GM23338 (cell line): ENCODE results near the gene ZBTB25. TPM values are rescaled to one million over a fixed set of nuclear protein-coding genes. Genes with fewer than 3 reads are reported as not detected.
A peak's percentile ranks its signal among the peaks of the same experiment; 100 is the strongest.

Experiments used
- ATAC-seq: fragments of 200-7000 bp; cut with Tn5 transposase; 3 replicates; pipeline ENCODE4 v1.9.1; 2020
- DNase-seq: peaks from one replicate; pipeline ENCODE4 v3.0.0-alpha.2; 2015; ENCODE audit warnings: low spot score
- H2AFZ ChIP-seq: fragments of 200-600 bp; sonication (generic); 2 replicates; pipeline ENCODE4 v1.8.0; 2016; ENCODE audit warnings: antibody characterized with exemption, mild to moderate bottlenecking, moderate library complexity
- H3F3A ChIP-seq: fragments of 200-600 bp; sonication (generic); replicated peaks from 2 replicates; pipeline ENCODE4 v1.8.0; 2017; ENCODE audit warnings: antibody characterized with exemption, mixed run types, low read depth
- H3K27ac ChIP-seq: fragments of 200-600 bp; sonication (generic); 2 replicates; pipeline ENCODE4 v1.6.1; 2016; ENCODE audit warnings: low read depth
- H3K27me3 ChIP-seq: fragments of 200-600 bp; sonication (generic); 2 replicates; pipeline ENCODE4 v1.8.0; 2016; ENCODE audit warnings: mild to moderate bottlenecking, mixed run types, moderate library complexity; ENCODE audit not compliant: insufficient read depth
- H3K36me3 ChIP-seq: fragments of 200-600 bp; sonication (generic); 2 replicates; pipeline ENCODE4 v1.8.0; 2016; ENCODE audit warnings: mild to moderate bottlenecking; ENCODE audit not compliant: insufficient read depth
- H3K4me1 ChIP-seq: fragments of 200-600 bp; sonication (generic); 2 replicates; pipeline ENCODE4 v1.8.0; 2016; ENCODE audit warnings: mild to moderate bottlenecking, moderate library complexity; ENCODE audit not compliant: insufficient read depth
- H3K4me2 ChIP-seq: fragments of 200-600 bp; sonication (generic); 2 replicates; pipeline ENCODE4 v1.7.1; 2017; ENCODE audit warnings: mixed run types
- H3K4me3 ChIP-seq: fragments of 200-600 bp; sonication (generic); 2 replicates; pipeline ENCODE4 v1.6.1; 2016; ENCODE audit warnings: mixed run types
- H3K79me2 ChIP-seq: fragments of 200-600 bp; sonication (generic); replicated peaks from 2 replicates; pipeline ENCODE4 v1.8.0; 2017; ENCODE audit warnings: mild to moderate bottlenecking; ENCODE audit not compliant: insufficient read depth
- H3K9me2 ChIP-seq: fragments of 200-600 bp; sonication (generic); 2 replicates; pipeline ENCODE4 v1.8.0; 2017; ENCODE audit not compliant: insufficient read depth
- H4K20me1 ChIP-seq: fragments of 200-600 bp; sonication (generic); replicated peaks from 2 replicates; pipeline ENCODE4 v1.8.0; 2017; ENCODE audit warnings: mild to moderate bottlenecking; ENCODE audit not compliant: insufficient read depth
- H3K27ac Mint-ChIP-seq: 2 replicates; pipeline ENCODE4 v1.8.0; 2020; ENCODE audit warnings: inconsistent platforms, mild to moderate bottlenecking, moderate library complexity, mixed read lengths
- H3K27me3 Mint-ChIP-seq: 3 replicates; pipeline ENCODE4 v1.8.0; 2022; ENCODE audit warnings: low read depth, mild to moderate bottlenecking, moderate library complexity, mixed read lengths, inconsistent platforms; ENCODE audit not compliant: insufficient read depth, poor library complexity
- H3K36me3 Mint-ChIP-seq: 3 replicates; pipeline ENCODE4 v1.8.0; 2021; ENCODE audit warnings: low read depth, mild to moderate bottlenecking, inconsistent platforms, moderate library complexity, mixed read lengths
- H3K4me1 Mint-ChIP-seq: 3 replicates; pipeline ENCODE4 v1.8.0; 2020; ENCODE audit warnings: mild to moderate bottlenecking, inconsistent platforms, mixed read lengths
- H3K4me3 Mint-ChIP-seq: 3 replicates; pipeline ENCODE4 v1.8.0; 2021; ENCODE audit warnings: moderate library complexity, mild to moderate bottlenecking, inconsistent platforms, mixed read lengths
- H3K9me3 Mint-ChIP-seq: 3 replicates; pipeline ENCODE4 v1.8.0; 2020; ENCODE audit warnings: moderate library complexity, mild to moderate bottlenecking, inconsistent platforms, mixed read lengths
- CREB1 ChIP-seq: fragments of 250-450 bp; sonication (Bioruptor Pico); IDR thresholded peaks from 2 replicates; pipeline ENCODE4 v1.5.0; 2020; ENCODE audit warnings: low read depth, mild to moderate bottlenecking, moderate library complexity
- CTCF ChIP-seq, 2 experiments: fragments of 200-600 bp in 1 of 2; sonication (generic) in 1 of 2; conservative IDR thresholded peaks; 2 replicates each; pipeline versions ENCODE4 v1.5.1 to v1.6.1; 2016 to 2017; ENCODE audit warnings: antibody characterized with exemption in 2 of 2, low read depth in 2 of 2, mild to moderate bottlenecking in 2 of 2, moderate library complexity in 1 of 2
- ETS1 ChIP-seq: IDR thresholded peaks from 2 replicates; pipeline ENCODE4 v1.6.1; 2016; ENCODE audit warnings: antibody characterized with exemption
- EZH2 ChIP-seq: fragments of 200-600 bp; sonication (generic); IDR thresholded peaks from one replicate; pipeline ENCODE4 v1.8.0; 2017; ENCODE audit warnings: antibody characterized with exemption, mild to moderate bottlenecking, low read depth; ENCODE audit not compliant: unreplicated experiment
- EZH2phosphoT487 ChIP-seq: fragments of 200-600 bp; sonication (generic); IDR thresholded peaks from one replicate; pipeline ENCODE4 v1.8.1; 2018; ENCODE audit warnings: antibody characterized with exemption; ENCODE audit not compliant: unreplicated experiment
- JUNB ChIP-seq: IDR thresholded peaks from one replicate; pipeline ENCODE4 v1.6.1; 2016; ENCODE audit warnings: antibody characterized with exemption; ENCODE audit not compliant: unreplicated experiment
- NANOG ChIP-seq: IDR thresholded peaks from 2 replicates; pipeline ENCODE4 v1.6.1; 2016; ENCODE audit warnings: antibody characterized with exemption, borderline replicate concordance
- POLR2AphosphoS5 ChIP-seq: IDR thresholded peaks from 2 replicates; pipeline ENCODE4 v1.6.1; 2016; ENCODE audit warnings: antibody characterized with exemption, low read depth
- REST ChIP-seq: IDR thresholded peaks from one replicate; pipeline ENCODE4 v1.6.1; 2018; ENCODE audit warnings: antibody characterized with exemption; ENCODE audit not compliant: unreplicated experiment
- STAT1 ChIP-seq: IDR thresholded peaks from one replicate; pipeline ENCODE4 v1.6.1; 2016; ENCODE audit warnings: antibody characterized with exemption; ENCODE audit not compliant: unreplicated experiment
- ZNF114 ChIP-seq: fragments of 250-450 bp; sonication (Bioruptor Pico); IDR thresholded peaks from 2 replicates; pipeline ENCODE4 v1.5.0; 2020; ENCODE audit warnings: mild to moderate bottlenecking, moderate library complexity
- ZNF331 ChIP-seq: fragments of 250-450 bp; sonication (Bioruptor Pico); IDR thresholded peaks from 2 replicates; pipeline ENCODE4 v1.5.0; 2020; ENCODE audit warnings: low read depth, mild to moderate bottlenecking, moderate library complexity
- ZNF462 ChIP-seq: fragments of 250-450 bp; sonication (Bioruptor Pico); IDR thresholded peaks from 2 replicates; pipeline ENCODE4 v1.5.0; 2020; ENCODE audit warnings: mild to moderate bottlenecking, moderate library complexity
- polyA plus RNA-seq: library from polyadenylated mRNA; unstranded; fragments of >200 nt; fragmentation: Nextera tagmentation; extraction: Ambion mirVana; gene quantifications from 2 replicates; pipeline ENCODE4 v1.2.1, GENCODE V29; 2016
- total RNA-seq: library from RNA; depleted of rRNA; stranded (reverse); fragments of >200 nt; shearing (Covaris generic); gene quantifications from 2 replicates; pipeline ENCODE4 v1.2.3, GENCODE V29; 2014

ZBTB25 gene
- total and polyA plus RNA-seq, 2 experiments from 2014 or later: 5.8 to 8.0 TPM

- peaks cover 77% of the 10 kb centered on the region for H3K36me3 ChIP-seq
- Mint-ChIP-seq H3K27ac (no peak overlapping the region), H3K9me3 (no peaks in the 10 kb centered on the region), H3K4me1 (no peaks in the 10 kb centered on the region), H3K36me3 (peaks cover 98% of the 10 kb centered on the region), H3K27me3 (peaks cover 2% of the 10 kb centered on the region), H3K4me3 (no peak overlapping the region)
- 0 out of 2 replicates have a peak overlapping the region, but pooled peaks have one; percentile 11 for H3K27ac ChIP-seq
- H3K4me2 ChIP-seq: no peak overlapping the region
- peaks cover 8% of the 10 kb centered on the region; the same call in 1 of the 2 replicates for H3K79me2 ChIP-seq
- peaks cover 15% of the 10 kb centered on the region for H3F3A ChIP-seq
- TF ChIP-seq CREB1 (CRISPR knock-in tag) (no peak), JUNB (no peak), ZNF462 (CRISPR knock-in tag) (no peak), EZH2phosphoT487 (no peak), POLR2AphosphoS5 (no peak), REST (no peak), CTCF (conservative IDR thresholded peaks at IDR 0.05; ENCODE audit: low read depth in 2 of 2) (no peak), NANOG (no peak), STAT1 (no peak), EZH2 (no peak), ZNF331 (CRISPR knock-in tag) (no peak), ETS1 (no peak), ZNF114 (CRISPR knock-in tag) (no peak)
- H4K20me1 ChIP-seq: peaks cover 19% of the 10 kb centered on the region
- H3K9me2 ChIP-seq: no peaks in the 10 kb centered on the region
- no peak for ATAC-seq
- no peak for DNase-seq
- H3K4me1 ChIP-seq: no peaks in the 10 kb centered on the region
- no peak overlapping the region for H3K4me3 ChIP-seq
- no peak overlapping the region for H2AFZ ChIP-seq
- H3K27me3 ChIP-seq: no peaks in the 10 kb centered on the region
These were observed 81.6 kb downstream of the ZBTB25 start for GRCh38 chr14:64422005-64422404.
